SK-N-SH (cell line): ENCODE results near the gene COL4A6.

ENCODE experiments used
- CTCF ChIP-seq: fragments of 200-600 bp; sonication (generic); IDR thresholded peaks from 2 replicates; pipeline ENCODE4 v1.6.1; 2017; ENCODE audit warnings: antibody characterized with exemption, mild to moderate bottlenecking, moderate library complexity
- EZH2phosphoT487 ChIP-seq: fragments of 200-600 bp; sonication (generic); IDR thresholded peaks from 2 replicates; pipeline ENCODE4 v1.6.1; 2017; ENCODE audit warnings: low read depth, mixed run types, mild to moderate bottlenecking, antibody characterized with exemption, moderate library complexity, borderline replicate concordance
- FOSL2 ChIP-seq: IDR thresholded peaks from 2 replicates; pipeline ENCODE4 v1.4.0; 2012; ENCODE audit warnings: low read depth, mild to moderate bottlenecking, moderate library complexity, borderline replicate concordance
- NFIC ChIP-seq: IDR thresholded peaks from 2 replicates; pipeline ENCODE4 v1.4.0; 2012; ENCODE audit warnings: borderline replicate concordance
- POLR2AphosphoS5 ChIP-seq: IDR thresholded peaks from 2 replicates; pipeline ENCODE4 v1.6.1; 2012; ENCODE audit warnings: low read depth, low read length
- RXRA ChIP-seq: IDR thresholded peaks from 2 replicates; pipeline ENCODE4 v1.4.0; 2012; ENCODE audit warnings: low read depth, mild to moderate bottlenecking, borderline replicate concordance
- SIN3A ChIP-seq: IDR thresholded peaks from 2 replicates; pipeline ENCODE4 v1.6.1; 2012; ENCODE audit warnings: low read depth, mild to moderate bottlenecking, low read length, moderate library complexity, borderline replicate concordance
- TAF1 ChIP-seq: IDR thresholded peaks from 2 replicates; pipeline ENCODE4 v1.6.1; 2012; ENCODE audit warnings: low read depth, mild to moderate bottlenecking, low read length, moderate library complexity, borderline replicate concordance
- USF1 ChIP-seq: IDR thresholded peaks from 2 replicates; pipeline ENCODE4 v1.4.0; 2012; ENCODE audit warnings: low read depth, borderline replicate concordance
- TF ChIP-seq, protein P1 (sequence below): IDR thresholded peaks from 2 replicates; pipeline ENCODE4 v1.4.0; 2012; ENCODE audit warnings: low read depth
- TF ChIP-seq, protein P2 (sequence below): IDR thresholded peaks from 2 replicates; pipeline ENCODE4 v1.6.1; 2012; ENCODE audit warnings: mild to moderate bottlenecking, low read depth, low read length, moderate library complexity

DNA sequence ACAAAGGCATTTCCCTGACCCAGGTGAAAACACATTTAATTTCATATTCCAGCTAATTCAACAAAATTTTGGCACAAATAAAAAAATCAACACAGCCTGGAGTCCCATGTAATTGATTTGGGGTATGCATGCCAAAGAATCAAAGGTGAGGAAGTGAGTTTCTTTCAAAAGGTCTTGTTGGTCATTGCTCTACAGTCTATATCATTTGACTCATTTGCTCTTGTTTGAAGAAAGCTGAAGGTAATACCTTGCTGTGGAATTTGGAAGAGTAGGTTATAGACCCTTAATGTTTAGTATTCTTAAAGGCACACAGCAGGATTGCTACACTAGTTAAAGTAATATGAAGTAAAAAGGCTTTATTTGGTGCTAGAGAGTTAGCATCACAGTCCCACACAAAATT lies 25.4 kb downstream of the COL4A6 start:
- TF ChIP-seq EZH2phosphoT487 (no peak), SIN3A (no peak), CTCF (no peak), TAF1 (no peak), NFIC (no peak), USF1 (no peak), RXRA (no peak), POLR2AphosphoS5 (no peak), FOSL2 (no peak)
- TF ChIP-seq, protein P1, sequence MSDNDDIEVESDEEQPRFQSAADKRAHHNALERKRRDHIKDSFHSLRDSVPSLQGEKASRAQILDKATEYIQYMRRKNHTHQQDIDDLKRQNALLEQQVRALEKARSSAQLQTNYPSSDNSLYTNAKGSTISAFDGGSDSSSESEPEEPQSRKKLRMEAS: no peak
- TF ChIP-seq, protein P2, sequence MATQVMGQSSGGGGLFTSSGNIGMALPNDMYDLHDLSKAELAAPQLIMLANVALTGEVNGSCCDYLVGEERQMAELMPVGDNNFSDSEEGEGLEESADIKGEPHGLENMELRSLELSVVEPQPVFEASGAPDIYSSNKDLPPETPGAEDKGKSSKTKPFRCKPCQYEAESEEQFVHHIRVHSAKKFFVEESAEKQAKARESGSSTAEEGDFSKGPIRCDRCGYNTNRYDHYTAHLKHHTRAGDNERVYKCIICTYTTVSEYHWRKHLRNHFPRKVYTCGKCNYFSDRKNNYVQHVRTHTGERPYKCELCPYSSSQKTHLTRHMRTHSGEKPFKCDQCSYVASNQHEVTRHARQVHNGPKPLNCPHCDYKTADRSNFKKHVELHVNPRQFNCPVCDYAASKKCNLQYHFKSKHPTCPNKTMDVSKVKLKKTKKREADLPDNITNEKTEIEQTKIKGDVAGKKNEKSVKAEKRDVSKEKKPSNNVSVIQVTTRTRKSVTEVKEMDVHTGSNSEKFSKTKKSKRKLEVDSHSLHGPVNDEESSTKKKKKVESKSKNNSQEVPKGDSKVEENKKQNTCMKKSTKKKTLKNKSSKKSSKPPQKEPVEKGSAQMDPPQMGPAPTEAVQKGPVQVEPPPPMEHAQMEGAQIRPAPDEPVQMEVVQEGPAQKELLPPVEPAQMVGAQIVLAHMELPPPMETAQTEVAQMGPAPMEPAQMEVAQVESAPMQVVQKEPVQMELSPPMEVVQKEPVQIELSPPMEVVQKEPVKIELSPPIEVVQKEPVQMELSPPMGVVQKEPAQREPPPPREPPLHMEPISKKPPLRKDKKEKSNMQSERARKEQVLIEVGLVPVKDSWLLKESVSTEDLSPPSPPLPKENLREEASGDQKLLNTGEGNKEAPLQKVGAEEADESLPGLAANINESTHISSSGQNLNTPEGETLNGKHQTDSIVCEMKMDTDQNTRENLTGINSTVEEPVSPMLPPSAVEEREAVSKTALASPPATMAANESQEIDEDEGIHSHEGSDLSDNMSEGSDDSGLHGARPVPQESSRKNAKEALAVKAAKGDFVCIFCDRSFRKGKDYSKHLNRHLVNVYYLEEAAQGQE: no peak
